A673 (cell line): Measurements from ENCODE around the gene SLC25A21. TPM values are rescaled to one million over a fixed set of nuclear protein-coding genes. Genes with fewer than 3 reads are reported as not detected.

Experiments used
- BruUV-seq: library from RNA; stranded (reverse); fragments of 400-500 nt; replicated peaks from 2 replicates; lab custom pipeline; 2021; lab: Mats Ljungman, UMichigan
- CTCF ChIA-PET: fragments of 300-600 bp; sonication (Branson Sonifier 250); formaldehyde crosslinking; loops from one replicate; lab custom pipeline; 2022; ENCODE audit warnings: antibody characterized with exemption; lab: Charles Lee
- POLR2A ChIA-PET: fragments of 300-600 bp; sonication (Branson Sonifier 250); formaldehyde crosslinking; loops from one replicate; lab custom pipeline; 2022; ENCODE audit warnings: antibody characterized with exemption; ENCODE audit not compliant: low non-redundant PET; lab: Charles Lee
- DNase-seq: peaks from one replicate; pipeline ENCODE4 v3.0.0-alpha.2; 2015; ENCODE audit warnings: low spot score
- H3K27ac ChIP-seq: fragments of 200-600 bp; sonication (generic); 2 replicates; pipeline ENCODE4 v1.5.1; 2016; ENCODE audit warnings: mixed run types, low read depth, mild to moderate bottlenecking, mixed read lengths, antibody characterized with exemption, low read length; ENCODE audit not compliant: poor library complexity, severe bottlenecking
- H3K27me3 ChIP-seq: fragments of 200-600 bp; sonication (generic); replicated peaks from 2 replicates; pipeline ENCODE4 v1.6.1; 2017; ENCODE audit warnings: mixed run types, low read depth, mild to moderate bottlenecking, mixed read lengths, antibody characterized with exemption, low read length; ENCODE audit not compliant: insufficient read depth, poor library complexity
- H3K36me3 ChIP-seq: fragments of 200-600 bp; sonication (generic); 2 replicates; pipeline ENCODE4 v1.6.1; 2016; ENCODE audit warnings: mixed run types, mild to moderate bottlenecking, mixed read lengths, antibody characterized with exemption, low read length; ENCODE audit not compliant: insufficient read depth, poor library complexity, severe bottlenecking
- H3K4me1 ChIP-seq: fragments of 200-600 bp; sonication (generic); 2 replicates; pipeline ENCODE4 v1.6.1; 2017; ENCODE audit warnings: mixed run types, mild to moderate bottlenecking, mixed read lengths, antibody characterized with exemption, low read length; ENCODE audit not compliant: insufficient read depth, poor library complexity, severe bottlenecking
- H3K4me3 ChIP-seq: fragments of 200-600 bp; sonication (generic); 2 replicates; pipeline ENCODE4 v1.5.1; 2016; ENCODE audit warnings: low read depth, mixed run types, mild to moderate bottlenecking, mixed read lengths, low read length; ENCODE audit not compliant: poor library complexity, severe bottlenecking
- H3K9me3 ChIP-seq: fragments of 200-600 bp; sonication (generic); 2 replicates; pipeline ENCODE4 v1.6.1; 2016; ENCODE audit warnings: mixed run types, low read depth, mild to moderate bottlenecking, mixed read lengths, antibody characterized with exemption, low read length; ENCODE audit not compliant: poor library complexity, severe bottlenecking
- EZH2 ChIP-seq: fragments of 200-600 bp; sonication (generic); IDR thresholded peaks from 2 replicates; pipeline ENCODE4 v1.6.1; 2017; ENCODE audit warnings: borderline replicate concordance, low read depth, mild to moderate bottlenecking, mixed read lengths, antibody characterized with exemption, low read length; ENCODE audit not compliant: poor library complexity, severe bottlenecking
- intact Hi-C: fragments of 100-400 bp; cut with micrococcal nuclease; formaldehyde crosslinking; loops from one replicate; pipeline ENCODE4 v1.10.0; 2022; ENCODE audit not compliant: unreplicated experiment
- total RNA-seq: library from RNA; stranded (reverse); gene quantifications from 2 replicates; pipeline ENCODE4 v1.2.3, GENCODE V29; 2021
- TF ChIP-seq, protein P1 (sequence below): fragments of 300-800, 200-600 bp; sonication (generic); conservative IDR thresholded peaks from 2 replicates; pipeline ENCODE4 v1.5.1; 2017; ENCODE audit warnings: low read depth, mild to moderate bottlenecking, antibody characterized with exemption, low read length, moderate library complexity, mixed read lengths

SLC25A21 gene
- total RNA-seq, 1 experiment from 2014 or later = 4.7 TPM

DNA sequence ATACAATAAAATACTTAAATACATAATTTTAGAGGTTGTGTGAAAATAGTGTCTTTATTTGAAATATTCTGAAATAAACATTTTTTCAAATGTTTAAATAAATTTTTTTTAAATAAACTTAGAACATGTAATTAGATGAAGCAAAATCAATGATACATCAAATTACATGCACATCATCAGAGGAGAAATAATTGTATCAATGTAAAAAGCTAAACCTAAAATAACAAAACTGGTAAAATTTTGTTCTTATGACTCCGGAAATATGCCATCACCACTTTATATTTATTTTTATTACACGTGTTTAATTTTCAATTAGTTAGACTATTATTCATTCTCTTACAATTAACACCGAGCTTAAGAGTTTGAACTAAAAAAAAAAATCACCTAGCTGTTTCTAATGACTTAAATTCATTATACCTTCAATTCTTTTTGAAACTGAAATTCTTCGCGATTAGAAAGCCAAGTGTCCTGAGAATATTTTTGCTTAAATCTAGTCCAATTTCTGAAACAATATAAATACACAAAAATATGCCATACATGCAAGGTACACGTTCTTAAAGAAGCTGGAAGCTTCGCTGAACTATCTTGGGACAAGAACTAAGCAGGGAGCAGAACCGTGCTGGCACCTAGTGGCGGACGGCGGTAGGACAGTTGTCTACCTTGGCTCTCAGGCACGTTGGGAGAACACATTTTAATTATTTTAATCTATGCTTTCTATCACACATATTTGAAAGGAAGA lies 230.5 kb downstream of the SLC25A21 start:
- no peak overlapping the region for H3K27ac ChIP-seq
- H3K36me3 ChIP-seq = no peaks in the 10 kb centered on the region
- no peaks in the 10 kb centered on the region for H3K9me3 ChIP-seq
- H3K4me1 ChIP-seq = peaks cover 31% of the 10 kb centered on the region
- ChIA-PET POLR2A (interaction anchor here (1.5 kb wide), 1 partner anchor 294 kb away, joined by 4 read pairs; no protein-coding TSS in a partner anchor), CTCF (interaction anchor here (0.5 to 2.0 kb wide), 13 partner anchors 119 to 417 kb away, joined by 3 to 36 read pairs (median 5); no protein-coding TSS in a partner anchor)
- intact Hi-C loops = loop anchor here (1.0 to 5.0 kb wide), 3 partner anchors 182 to 390 kb away; no protein-coding TSS in a partner anchor
- DNase-seq = peak; percentile 82
- H3K27me3 ChIP-seq = no peaks in the 10 kb centered on the region
- no peak for TF ChIP-seq EZH2
- TF ChIP-seq, protein P1, sequence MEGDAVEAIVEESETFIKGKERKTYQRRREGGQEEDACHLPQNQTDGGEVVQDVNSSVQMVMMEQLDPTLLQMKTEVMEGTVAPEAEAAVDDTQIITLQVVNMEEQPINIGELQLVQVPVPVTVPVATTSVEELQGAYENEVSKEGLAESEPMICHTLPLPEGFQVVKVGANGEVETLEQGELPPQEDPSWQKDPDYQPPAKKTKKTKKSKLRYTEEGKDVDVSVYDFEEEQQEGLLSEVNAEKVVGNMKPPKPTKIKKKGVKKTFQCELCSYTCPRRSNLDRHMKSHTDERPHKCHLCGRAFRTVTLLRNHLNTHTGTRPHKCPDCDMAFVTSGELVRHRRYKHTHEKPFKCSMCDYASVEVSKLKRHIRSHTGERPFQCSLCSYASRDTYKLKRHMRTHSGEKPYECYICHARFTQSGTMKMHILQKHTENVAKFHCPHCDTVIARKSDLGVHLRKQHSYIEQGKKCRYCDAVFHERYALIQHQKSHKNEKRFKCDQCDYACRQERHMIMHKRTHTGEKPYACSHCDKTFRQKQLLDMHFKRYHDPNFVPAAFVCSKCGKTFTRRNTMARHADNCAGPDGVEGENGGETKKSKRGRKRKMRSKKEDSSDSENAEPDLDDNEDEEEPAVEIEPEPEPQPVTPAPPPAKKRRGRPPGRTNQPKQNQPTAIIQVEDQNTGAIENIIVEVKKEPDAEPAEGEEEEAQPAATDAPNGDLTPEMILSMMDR = peak; percentile 97
- H3K4me3 ChIP-seq = no peak overlapping the region
- no TSS peak for BruUV-seq

DNA sequence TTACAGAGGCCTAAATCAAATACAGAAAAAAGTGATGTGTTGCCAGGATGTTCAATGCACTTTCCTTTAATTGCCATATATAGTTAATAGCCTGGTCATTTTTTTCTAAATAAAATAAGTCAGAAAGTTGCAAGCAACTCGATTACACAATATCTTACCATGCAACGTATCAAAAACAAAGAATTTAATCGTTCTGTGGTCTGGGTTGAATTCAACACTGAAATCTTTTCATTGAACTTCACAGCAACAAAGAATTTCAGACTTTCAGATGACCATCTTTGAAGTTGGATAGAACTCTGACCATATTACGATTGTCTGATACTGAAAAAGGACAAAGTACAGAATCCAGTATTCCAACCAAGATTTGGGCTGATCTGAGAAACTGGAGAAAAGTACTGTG lies 231.9 kb downstream of the SLC25A21 start:
- no TSS peak for BruUV-seq
- peaks cover 39% of the 10 kb centered on the region for H3K4me1 ChIP-seq
- H3K36me3 ChIP-seq = no peaks in the 10 kb centered on the region
- no peaks in the 10 kb centered on the region for H3K9me3 ChIP-seq
- no peak overlapping the region for H3K4me3 ChIP-seq
- ChIA-PET POLR2A (no interaction called here), CTCF (no interaction called here)
- no peak overlapping the region for H3K27ac ChIP-seq
- TF ChIP-seq EZH2 = no peak
- TF ChIP-seq, protein P1 = no peak
- intact Hi-C loops = loop anchor here (5.0 kb wide), 1 partner anchor 388 kb away; no protein-coding TSS in a partner anchor
- no peaks in the 10 kb centered on the region for H3K27me3 ChIP-seq
- no peak for DNase-seq

DNA sequence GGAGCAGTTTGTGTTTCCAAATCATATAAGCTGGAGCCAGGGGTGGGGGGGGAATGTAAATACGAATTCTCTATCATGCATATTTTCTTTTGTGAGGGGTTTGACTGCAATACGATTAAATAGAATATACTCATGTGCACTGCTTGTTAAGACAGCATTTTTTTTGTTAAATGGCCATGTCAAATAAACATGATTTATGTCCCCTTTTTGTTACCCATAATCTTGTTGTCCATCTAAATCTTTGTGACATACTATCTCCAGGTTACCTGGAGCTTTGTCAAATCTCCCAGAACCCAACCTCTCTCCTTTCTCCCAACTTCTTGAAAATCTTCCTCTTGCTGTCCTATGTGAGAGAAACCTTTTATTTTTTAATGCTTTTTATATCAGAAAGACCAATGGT lies 233.1 kb downstream of the SLC25A21 start:
- H3K36me3 ChIP-seq = no peaks in the 10 kb centered on the region
- ChIA-PET POLR2A (no interaction called here), CTCF (no interaction called here)
- no peak overlapping the region for H3K4me3 ChIP-seq
- H3K9me3 ChIP-seq = no peaks in the 10 kb centered on the region
- peaks cover 48% of the 10 kb centered on the region for H3K4me1 ChIP-seq
- no peak for DNase-seq
- no TSS peak for BruUV-seq
- H3K27me3 ChIP-seq = no peaks in the 10 kb centered on the region
- H3K27ac ChIP-seq = no peak overlapping the region
- intact Hi-C loops = no loop called here
- TF ChIP-seq, protein P1 = no peak
- TF ChIP-seq EZH2 = no peak
